ENCODE data around the gene CYP2C9. TPM values are rescaled to one million over a fixed set of nuclear protein-coding genes. Genes with fewer than 3 reads are reported as not detected.
A peak's percentile ranks its signal among the peaks of the same experiment; 100 is the strongest.

The CYP2C9 gene
- total and polyA plus RNA-seq, 10 donors: not detected

DNA sequence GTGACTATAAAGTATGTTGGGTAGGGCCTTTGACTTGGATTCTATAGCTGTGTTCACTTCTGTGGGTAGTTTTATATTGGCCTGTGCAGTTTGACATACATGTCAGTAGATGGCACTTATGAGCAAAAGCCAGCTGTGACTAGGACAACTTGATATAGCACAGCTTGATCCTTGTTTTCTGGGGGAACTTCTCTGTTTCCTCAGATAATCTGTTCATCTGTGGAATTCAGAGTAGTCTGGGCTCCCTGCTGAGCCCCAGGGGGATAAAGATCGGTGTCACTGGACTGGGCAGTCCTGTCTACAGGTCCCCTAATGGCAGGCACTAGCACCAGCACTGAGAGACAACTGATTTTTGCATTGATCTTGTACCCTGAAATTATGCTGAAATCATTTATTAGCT is 25.4 kb downstream of the CYP2C9 start:
- no peak for DNase-seq
- no peaks in the 10 kb centered on the region for H3K4me1 ChIP-seq
- WGBS, 5 donors: 0 to 8% (median 4%) methylated on average over 1 of the region's 1 CpG
- TF ChIP-seq, protein P1, sequence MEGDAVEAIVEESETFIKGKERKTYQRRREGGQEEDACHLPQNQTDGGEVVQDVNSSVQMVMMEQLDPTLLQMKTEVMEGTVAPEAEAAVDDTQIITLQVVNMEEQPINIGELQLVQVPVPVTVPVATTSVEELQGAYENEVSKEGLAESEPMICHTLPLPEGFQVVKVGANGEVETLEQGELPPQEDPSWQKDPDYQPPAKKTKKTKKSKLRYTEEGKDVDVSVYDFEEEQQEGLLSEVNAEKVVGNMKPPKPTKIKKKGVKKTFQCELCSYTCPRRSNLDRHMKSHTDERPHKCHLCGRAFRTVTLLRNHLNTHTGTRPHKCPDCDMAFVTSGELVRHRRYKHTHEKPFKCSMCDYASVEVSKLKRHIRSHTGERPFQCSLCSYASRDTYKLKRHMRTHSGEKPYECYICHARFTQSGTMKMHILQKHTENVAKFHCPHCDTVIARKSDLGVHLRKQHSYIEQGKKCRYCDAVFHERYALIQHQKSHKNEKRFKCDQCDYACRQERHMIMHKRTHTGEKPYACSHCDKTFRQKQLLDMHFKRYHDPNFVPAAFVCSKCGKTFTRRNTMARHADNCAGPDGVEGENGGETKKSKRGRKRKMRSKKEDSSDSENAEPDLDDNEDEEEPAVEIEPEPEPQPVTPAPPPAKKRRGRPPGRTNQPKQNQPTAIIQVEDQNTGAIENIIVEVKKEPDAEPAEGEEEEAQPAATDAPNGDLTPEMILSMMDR (IDR thresholded peaks at IDR 0.05 in 8 of 11, conservative IDR thresholded peaks at IDR 0.05 in 3 of 11): peak in 3 of 11 experiments; percentile 14 to 31 (median 14)
- no peak for TF ChIP-seq POLR2AphosphoS5 (IDR thresholded peaks at IDR 0.05)
- TF ChIP-seq POLR2A (IDR thresholded peaks at IDR 0.05): no peak
- H3K27ac ChIP-seq: no peak overlapping the region
- intact Hi-C loops (cut with DNase I; ENCODE audit: low total_unique reads): no loop called here
- H3K9me3 ChIP-seq: peaks cover 0 to 6% (median 0%) of the 10 kb centered on the region in 8 donors
- no peaks in the 10 kb centered on the region for H3K36me3 ChIP-seq
- H3K4me3 ChIP-seq: no peak overlapping the region
- H3K27me3 ChIP-seq (replicated peaks in 1 of 7): no peaks in the 10 kb centered on the region

DNA sequence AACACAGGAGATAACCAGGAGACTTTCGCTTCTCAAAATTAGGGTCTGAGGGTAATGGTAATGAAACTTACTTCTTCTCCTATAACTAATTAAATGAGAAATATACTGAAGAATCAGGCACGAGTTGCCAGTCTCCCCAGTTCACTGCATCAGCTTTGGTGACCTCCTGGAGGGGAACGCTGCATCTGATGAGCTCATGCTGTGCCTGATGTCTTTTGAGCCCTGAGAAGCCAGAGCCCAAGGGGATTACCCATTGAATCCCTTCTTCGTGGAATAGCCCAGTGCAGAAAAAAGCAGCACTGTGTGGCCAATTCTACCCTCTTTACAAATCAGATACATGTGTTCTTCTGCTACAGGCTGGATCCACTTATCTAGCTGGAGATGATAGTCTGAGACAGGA is 45.1 kb downstream of the CYP2C9 start:
- TF ChIP-seq, protein P1 (IDR thresholded peaks at IDR 0.05 in 8 of 11, conservative IDR thresholded peaks at IDR 0.05 in 3 of 11): no peak
- H3K9me3 ChIP-seq: peaks cover 0 to under 1% (median 0%) of the 10 kb centered on the region in 8 donors
- no peaks in the 10 kb centered on the region for H3K36me3 ChIP-seq
- H3K4me3 ChIP-seq: no peak overlapping the region
- H3K4me1 ChIP-seq: no peaks in the 10 kb centered on the region
- 64 to 82% (median 69%) methylated on average over 4 of the region's 4 CpGs for WGBS, 5 donors
- DNase-seq: no peak
- intact Hi-C loops (cut with DNase I; ENCODE audit: low total_unique reads): no loop called here
- no peak overlapping the region for H3K27ac ChIP-seq
- H3K27me3 ChIP-seq (replicated peaks in 1 of 7): no peaks in the 10 kb centered on the region

DNA sequence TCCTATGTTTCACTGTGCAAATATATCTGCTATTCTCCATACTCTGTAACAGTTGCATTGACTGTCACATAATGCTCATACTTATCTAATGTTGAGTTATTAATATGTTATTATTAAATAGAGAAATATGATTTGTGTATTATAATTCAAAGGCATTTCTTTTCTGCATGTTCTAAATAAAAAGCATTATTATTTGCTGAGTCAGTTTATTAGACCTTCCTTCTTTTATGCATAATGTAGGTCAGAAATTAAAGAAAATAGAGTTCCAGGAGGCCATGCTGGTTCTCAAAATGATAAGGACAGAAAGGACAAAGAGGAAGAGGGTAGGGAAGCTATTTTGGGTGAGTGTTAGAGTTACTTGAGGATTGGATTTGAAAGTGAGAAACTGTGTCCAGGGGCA is 50.7 kb downstream of the CYP2C9 start:
- no peaks in the 10 kb centered on the region for H3K27me3 ChIP-seq (replicated peaks in 1 of 7)
- H3K27ac ChIP-seq: no peak overlapping the region
- TF ChIP-seq POLR2AphosphoS5 (IDR thresholded peaks at IDR 0.05): no peak
- no peak for TF ChIP-seq POLR2A (IDR thresholded peaks at IDR 0.05)
- TF ChIP-seq, protein P1 (IDR thresholded peaks at IDR 0.05 in 8 of 11, conservative IDR thresholded peaks at IDR 0.05 in 3 of 11): no peak
- intact Hi-C loops (cut with DNase I; ENCODE audit: low total_unique reads): no loop called here
- no peak for DNase-seq
- no peaks in the 10 kb centered on the region for H3K36me3 ChIP-seq
- H3K9me3 ChIP-seq: peaks cover 4 to 38% (median 29%) of the 10 kb centered on the region in 8 donors
- no peak overlapping the region for H3K4me3 ChIP-seq
- H3K4me1 ChIP-seq: no peaks in the 10 kb centered on the region

DNA sequence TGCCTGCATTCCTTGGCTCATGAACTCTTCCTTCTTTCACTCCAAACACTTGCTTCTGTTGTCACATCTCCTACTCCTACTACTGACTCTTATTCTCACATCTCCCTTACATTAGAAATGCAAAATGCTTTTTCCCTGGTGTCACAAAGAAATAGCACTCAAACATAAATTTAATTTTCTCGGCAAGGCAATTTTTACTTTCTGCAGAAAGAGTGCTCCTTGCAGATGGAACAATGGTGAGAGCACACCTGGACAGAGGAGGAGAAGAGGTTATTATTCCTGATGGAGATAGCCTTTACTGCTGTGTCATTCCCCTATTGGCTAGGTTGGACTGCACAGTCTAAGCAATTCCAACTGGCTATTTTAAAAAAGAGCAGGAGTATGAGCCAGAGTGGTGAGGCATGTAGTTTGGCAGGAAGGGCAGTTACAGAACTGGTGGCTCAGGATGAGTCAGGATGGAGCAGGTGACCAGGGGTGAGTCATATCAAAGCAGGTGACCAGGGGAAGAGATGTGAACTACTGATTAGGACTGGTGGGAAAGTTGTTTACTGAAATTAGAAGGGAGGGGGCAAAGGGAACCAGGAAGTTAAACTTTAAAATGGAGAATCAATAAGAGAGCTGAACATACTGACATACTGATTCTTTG is 52.9 kb downstream of the CYP2C9 start:
- Histone ChIP-seq H3K36me3 (no peaks in the 10 kb centered on the region), H3K27ac (no peak overlapping the region), H3K27me3 (replicated peaks in 1 of 7) (no peaks in the 10 kb centered on the region), H3K4me3 (no peak overlapping the region), H3K9me3 (peaks cover 4 to 38% (median 29%) of the 10 kb centered on the region in 8 donors), H3K4me1 (no peaks in the 10 kb centered on the region)
- 88 to 97% (median 96%) methylated on average over 1 of the region's 1 CpG for WGBS, 5 donors
- no peak for DNase-seq
- intact Hi-C loops (cut with DNase I; ENCODE audit: low total_unique reads): no loop called here
- TF ChIP-seq, protein P1 (IDR thresholded peaks at IDR 0.05 in 8 of 11, conservative IDR thresholded peaks at IDR 0.05 in 3 of 11): no peak
- TF ChIP-seq POLR2AphosphoS5 (IDR thresholded peaks at IDR 0.05): no peak
